ENCODE measurements around the gene RAG2. TPM values are rescaled to one million over a fixed set of nuclear protein-coding genes. Genes with fewer than 3 reads are reported as not detected.

RAG2 gene
- total and polyA plus RNA-seq, 2 donors (not counting 3 experiments of a cell fraction or from before 2014, with no cell fraction given), result not detected

DNA sequence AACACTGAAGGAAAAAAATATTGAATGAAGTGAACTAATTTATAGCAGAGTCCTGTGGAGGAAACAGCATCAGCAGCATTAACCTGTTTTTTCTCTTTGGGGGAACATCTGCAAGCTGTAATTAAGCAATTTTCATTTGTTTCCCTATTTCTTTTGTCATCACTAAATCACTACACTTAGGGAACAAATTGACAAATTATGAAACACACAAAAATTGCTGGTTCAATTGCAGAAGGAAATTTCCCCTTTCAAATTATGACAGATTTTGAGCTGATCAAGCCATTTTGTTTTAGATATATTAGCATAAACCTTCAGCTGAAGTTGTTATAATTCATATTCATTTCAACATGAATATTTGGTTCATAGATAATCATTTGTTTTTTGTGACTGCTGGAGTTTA lies 22.2 kb upstream of the RAG2 start:
- ChIA-PET CTCF (interaction anchor here (2.2 kb wide), 1 partner anchor 56 kb away, joined by 7 read pairs; no protein-coding TSS in a partner anchor), POLR2A (no interaction called here)
- FAIRE-seq, result no peak
- Histone ChIP-seq H3K4me2 (ENCODE audit: insufficient read depth, low read length) (no peak overlapping the region), H3K9me1 (replicated peaks; ENCODE audit: control insufficient read depth, extremely low read depth, insufficient read depth, low read length) (no peaks in the 10 kb centered on the region), H3K4me3 (replicated peaks in 1 of 3; ENCODE audit: insufficient read depth in 1 of 3, low read depth in 1 of 3, low read length in 3 of 3) (no peak overlapping the region), H3K36me3 (ENCODE audit: control insufficient read depth in 2 of 2, extremely low read depth in 1 of 2, insufficient read depth in 2 of 2, low read length in 2 of 2) (no peaks in the 10 kb centered on the region), H3K9me3 (replicated peaks; ENCODE audit: control insufficient read depth, insufficient read depth, low read length) (no peaks in the 10 kb centered on the region), H2AFZ (ENCODE audit: low read depth, low read length) (no peak overlapping the region), H3K79me2 (ENCODE audit: control insufficient read depth, insufficient read depth, low read length) (no peaks in the 10 kb centered on the region), H3K27ac (ENCODE audit: insufficient read depth, low read depth, low read length) (no peak overlapping the region), H3K27me3 (ENCODE audit: control insufficient read depth in 2 of 2, insufficient read depth in 2 of 2, low read length in 2 of 2) (no peaks in the 10 kb centered on the region), H3K9ac (replicated peaks; ENCODE audit: extremely low read depth, insufficient read depth, low read length) (no peak overlapping the region), H3K4me1 (ENCODE audit: control insufficient read depth, extremely low read depth, insufficient read depth, low read length) (peaks cover 2% of the 10 kb centered on the region), H4K20me1 (replicated peaks; ENCODE audit: control insufficient read depth, extremely low read depth, insufficient read depth, low read length) (no peaks in the 10 kb centered on the region)
- intact Hi-C loops (cut with micrococcal nuclease), result no loop called here
- TF ChIP-seq MYC (IDR thresholded peaks at IDR 0.05; ENCODE audit: low read depth, low read length) (no peak), EZH2 (IDR thresholded peaks at IDR 0.05; ENCODE audit: borderline replicate concordance, low read depth, low read length, severe bottlenecking) (no peak)
- DNase-seq (ENCODE audit: low read depth, low spot score), result no peak
- dilution Hi-C loops (cut with MboI; ENCODE audit: extremely low pct_ligation_motif_present, low sequenced_read_pairs), result no loop called here
- BruUV-seq (replicated peaks), result no TSS peak

- H3K79me2 ChIP-seq (ENCODE audit: control insufficient read depth, insufficient read depth, low read length), result no peaks in the 10 kb centered on the region
- H4K20me1 ChIP-seq (replicated peaks; ENCODE audit: control insufficient read depth, extremely low read depth, insufficient read depth, low read length), result no peaks in the 10 kb centered on the region
- no peak overlapping the region for H3K4me3 ChIP-seq (replicated peaks in 1 of 3; ENCODE audit: insufficient read depth in 1 of 3, low read depth in 1 of 3, low read length in 3 of 3)
- H3K27ac ChIP-seq (ENCODE audit: insufficient read depth, low read depth, low read length), result no peak overlapping the region
- no peaks in the 10 kb centered on the region for H3K36me3 ChIP-seq (ENCODE audit: control insufficient read depth in 2 of 2, extremely low read depth in 1 of 2, insufficient read depth in 2 of 2, low read length in 2 of 2)
- ChIA-PET POLR2A (no interaction called here), CTCF (interaction anchor here (1.0 to 2.2 kb wide), 5 partner anchors 14 to 98 kb away, joined by 3 to 7 read pairs (median 3); partner anchors contain the start of gene IFTAP)
- intact Hi-C loops (cut with micrococcal nuclease) (no loop called here), dilution Hi-C loops (cut with MboI; ENCODE audit: extremely low pct_ligation_motif_present, low sequenced_read_pairs) (no loop called here)
- BruUV-seq (replicated peaks), result no TSS peak
- peak; percentile 47 for FAIRE-seq
- H3K27me3 ChIP-seq (ENCODE audit: control insufficient read depth in 2 of 2, insufficient read depth in 2 of 2, low read length in 2 of 2), result no peaks in the 10 kb centered on the region
- peaks cover 2% of the 10 kb centered on the region for H3K4me1 ChIP-seq (ENCODE audit: control insufficient read depth, extremely low read depth, insufficient read depth, low read length)
- no peaks in the 10 kb centered on the region for H3K9me3 ChIP-seq (replicated peaks; ENCODE audit: control insufficient read depth, insufficient read depth, low read length)
- DNase-seq (ENCODE audit: low read depth, low spot score), result peak; percentile 72
- no peak for TF ChIP-seq JUN (IDR thresholded peaks at IDR 0.05; ENCODE audit: borderline replicate concordance, insufficient read depth, insufficient read length, low read depth)
- no peak for TF ChIP-seq CTCF (IDR thresholded peaks at IDR 0.05; ENCODE audit: extremely low read depth in 1 of 2, insufficient read depth in 1 of 2, low read depth in 1 of 2, low read length in 2 of 2)
- TF ChIP-seq MAX (IDR thresholded peaks at IDR 0.05; ENCODE audit: insufficient read depth, insufficient read length), result no peak
- TF ChIP-seq POLR2A (IDR thresholded peaks at IDR 0.05; ENCODE audit: low read depth, low read length), result no peak
- TF ChIP-seq EZH2 (IDR thresholded peaks at IDR 0.05; ENCODE audit: borderline replicate concordance, low read depth, low read length, severe bottlenecking), result no peak
- TF ChIP-seq MYC (IDR thresholded peaks at IDR 0.05; ENCODE audit: low read depth, low read length), result no peak
- TF ChIP-seq POLR2AphosphoS5 (IDR thresholded peaks at IDR 0.05; ENCODE audit: insufficient read depth, low read depth, low read length), result no peak
- TF ChIP-seq GATA2 (IDR thresholded peaks at IDR 0.05; ENCODE audit: insufficient read depth, insufficient read length, low read depth, low read length), result no peak
- no peak for TF ChIP-seq FOS (IDR thresholded peaks at IDR 0.05; ENCODE audit: borderline replicate concordance, insufficient read depth, low read length)
- no peak overlapping the region for H3K9ac ChIP-seq (replicated peaks; ENCODE audit: extremely low read depth, insufficient read depth, low read length)
- no peaks in the 10 kb centered on the region for H3K9me1 ChIP-seq (replicated peaks; ENCODE audit: control insufficient read depth, extremely low read depth, insufficient read depth, low read length)
- no peak overlapping the region for H3K4me2 ChIP-seq (ENCODE audit: insufficient read depth, low read length)
- H2AFZ ChIP-seq (ENCODE audit: low read depth, low read length), result no peak overlapping the region
Measured at GRCh38 chr11:36619502-36619901, 21.5 kb upstream of the RAG2 start.

Data from endothelial cell of umbilical vein (primary cell).